Measurements from ENCODE around the gene RFX2.

GRCh38 chr19:6020166-6020882, 90.0 kb downstream of the RFX2 start:
- TF ChIP-seq CTCF (IDR thresholded peaks at IDR 0.05; ENCODE audit: insufficient read depth, low read depth, low read length) (no peak), EZH2 (IDR thresholded peaks at IDR 0.05; ENCODE audit: insufficient read depth, low read length) (no peak)
